Endothelial cell of umbilical vein (primary cell): Measurements from ENCODE around the gene BCOR. TPM values are rescaled to one million over a fixed set of nuclear protein-coding genes. Genes with fewer than 3 reads are reported as not detected.

Source experiments
- BruUV-seq: library from RNA; stranded (reverse); fragments of 400-500 nt; replicated peaks from 2 replicates; lab custom pipeline; 2021; lab: Mats Ljungman, UMichigan
- CTCF ChIA-PET: fragments of 300-600, 350-600 bp; sonication (Branson Sonifier 250); formaldehyde crosslinking; loops from one replicate; lab custom pipeline; 2021; ENCODE audit warnings: antibody characterized with exemption, inconsistent platforms; lab: Charles Lee
- POLR2A ChIA-PET: fragments of 300-600, 350-600 bp; sonication (Branson Sonifier 250); formaldehyde crosslinking; loops from one replicate; lab custom pipeline; 2021; ENCODE audit warnings: antibody characterized with exemption, inconsistent platforms; lab: Charles Lee
- DNase-seq: peaks from one replicate; pipeline ENCODE4 v3.0.0-alpha.2; 2011; ENCODE audit warnings: low read depth, low spot score
- FAIRE-seq: peaks from 2 replicates; lab custom pipeline; 2011; peaks lifted over from hg19 to GRCh38; lab: Jason Lieb, UNC
- H2AFZ ChIP-seq: 2 replicates; pipeline ENCODE4 v1.6.0; 2012; ENCODE audit warnings: low read depth, low read length, control low read depth, inconsistent platforms
- H3K27ac ChIP-seq: 2 replicates; pipeline ENCODE4 v1.5.1; 2011; ENCODE audit warnings: low read depth, mild to moderate bottlenecking, control low read depth, low read length, moderate library complexity; ENCODE audit not compliant: insufficient read depth
- H3K27me3 ChIP-seq, 2 experiments: 2 replicates each; pipeline versions ENCODE4 v1.6.0 to v1.6.1; 2011; ENCODE audit warnings: low read length in 2 of 2, mixed read lengths in 1 of 2; ENCODE audit not compliant: control insufficient read depth in 2 of 2, insufficient read depth in 2 of 2
- H3K36me3 ChIP-seq, 2 experiments: 2 replicates in 1 of 2; 3 replicates in 1 of 2; pipeline ENCODE4 v1.5.1; 2011; ENCODE audit warnings: low read length in 2 of 2, mild to moderate bottlenecking in 1 of 2, moderate library complexity in 1 of 2; ENCODE audit not compliant: control insufficient read depth in 2 of 2, insufficient read depth in 2 of 2; ENCODE audit errors: extremely low read depth in 1 of 2
- H3K4me1 ChIP-seq: 3 replicates; pipeline ENCODE4 v1.5.1; 2011; ENCODE audit warnings: mild to moderate bottlenecking, low read length; ENCODE audit not compliant: control insufficient read depth, insufficient read depth; ENCODE audit errors: extremely low read depth
- H3K4me2 ChIP-seq: 2 replicates; pipeline ENCODE4 v1.6.1; 2011; ENCODE audit warnings: low read length, control low read depth, mixed read lengths; ENCODE audit not compliant: insufficient read depth
- H3K4me3 ChIP-seq, 3 experiments: fragments of 200-600 bp in 1 of 3; sonication (generic), shearing (Covaris generic) in 1 of 3; replicated peaks in 1 of 3; 2 replicates each; pipeline ENCODE4 v1.5.1; 2011 to 2016; ENCODE audit warnings: control low read depth in 3 of 3, low read length in 3 of 3, mild to moderate bottlenecking in 2 of 3, inconsistent platforms in 1 of 3, low read depth in 1 of 3, moderate library complexity in 1 of 3; ENCODE audit not compliant: insufficient read depth in 1 of 3
- H3K79me2 ChIP-seq: 2 replicates; pipeline ENCODE4 v1.6.0; 2012; ENCODE audit warnings: low read length, inconsistent platforms; ENCODE audit not compliant: control insufficient read depth, insufficient read depth
- H3K9ac ChIP-seq: replicated peaks from 2 replicates; pipeline ENCODE3; 2011; ENCODE audit warnings: low read length, control low read depth; ENCODE audit not compliant: insufficient read depth; ENCODE audit errors: extremely low read depth
- H3K9me1 ChIP-seq: replicated peaks from 3 replicates; pipeline ENCODE4 v1.6.0; 2011; ENCODE audit warnings: mild to moderate bottlenecking, low read length; ENCODE audit not compliant: control insufficient read depth, insufficient read depth; ENCODE audit errors: extremely low read depth
- H3K9me3 ChIP-seq: replicated peaks from 2 replicates; pipeline ENCODE4 v1.5.1; 2012; ENCODE audit warnings: low read length, inconsistent platforms; ENCODE audit not compliant: control insufficient read depth, insufficient read depth
- H4K20me1 ChIP-seq: replicated peaks from 2 replicates; pipeline ENCODE3; 2011; ENCODE audit warnings: mild to moderate bottlenecking, low read length; ENCODE audit not compliant: control insufficient read depth, insufficient read depth; ENCODE audit errors: extremely low read depth
- EZH2 ChIP-seq: IDR thresholded peaks from 2 replicates; pipeline ENCODE4 v1.6.1; 2012; ENCODE audit warnings: borderline replicate concordance, low read depth, mild to moderate bottlenecking, moderate library complexity, low read length, inconsistent platforms; ENCODE audit not compliant: severe bottlenecking
- FOS ChIP-seq: IDR thresholded peaks from 2 replicates; pipeline ENCODE4 v1.6.1; 2011; ENCODE audit warnings: mild to moderate bottlenecking, low read length, moderate library complexity, borderline replicate concordance; ENCODE audit not compliant: insufficient read depth
- GATA2 ChIP-seq: IDR thresholded peaks from 2 replicates; pipeline ENCODE4 v1.7.0; 2011; ENCODE audit warnings: low read depth, mild to moderate bottlenecking, moderate library complexity, mixed read lengths, low read length; ENCODE audit not compliant: insufficient read length, insufficient read depth
- JUN ChIP-seq: IDR thresholded peaks from 2 replicates; pipeline ENCODE4 v1.6.1; 2011; ENCODE audit warnings: borderline replicate concordance, low read depth; ENCODE audit not compliant: insufficient read length, insufficient read depth
- MAX ChIP-seq: IDR thresholded peaks from 2 replicates; pipeline ENCODE4 v1.6.1; 2011; ENCODE audit not compliant: insufficient read depth, insufficient read length
- MYC ChIP-seq: IDR thresholded peaks from one replicate; pipeline ENCODE4 v1.6.1; 2011; ENCODE audit warnings: mild to moderate bottlenecking, low read depth, low read length
- POLR2A ChIP-seq: IDR thresholded peaks from 2 replicates; pipeline ENCODE4 v1.6.1; 2012; ENCODE audit warnings: low read depth, mild to moderate bottlenecking, control low read depth, low read length
- POLR2AphosphoS5 ChIP-seq: IDR thresholded peaks from 2 replicates; pipeline ENCODE4 v1.6.1; 2012; ENCODE audit warnings: low read depth, mild to moderate bottlenecking, control low read depth, low read length, moderate library complexity; ENCODE audit not compliant: insufficient read depth
- dilution Hi-C: fragments of 300-500 bp; cut with MboI; formaldehyde crosslinking; loops from one replicate; pipeline ENCODE4 v1.15.0; 2019; ENCODE audit warnings: low sequenced_read_pairs; ENCODE audit not compliant: extremely low pct_ligation_motif_present
- intact Hi-C: fragments of 100-400 bp; cut with micrococcal nuclease; formaldehyde crosslinking; loops from one replicate; pipeline ENCODE4 v1.10.0; 2022
- polyA plus RNA-seq, 4 experiments: library from polyadenylated mRNA; depleted of rRNA in 3 of 4; stranded (reverse) in 3 of 4; unstranded in 1 of 4; fragments of >200 nt; gene quantifications; 2 replicates each; pipeline versions ENCODE4 v1.2.1 to v1.2.3, GENCODE V29; 2011 to 2012; ENCODE audit warnings: missing spikeins in 1 of 4
- total RNA-seq: library from RNA; stranded (reverse); gene quantifications from 2 replicates; pipeline ENCODE4 v1.2.3, GENCODE V29; 2021
- TF ChIP-seq, protein P1 (sequence below), 2 donors: IDR thresholded peaks; 1 replicate in 1 of 2; 2 replicates in 1 of 2; pipeline ENCODE4 v1.5.1; 2011; ENCODE audit warnings: low read length in 2 of 2, mild to moderate bottlenecking in 2 of 2, moderate library complexity in 2 of 2, control low read depth in 1 of 2, inconsistent platforms in 1 of 2, low read depth in 1 of 2; ENCODE audit not compliant: insufficient read depth in 1 of 2; ENCODE audit errors: extremely low read depth in 1 of 2

Gene BCOR
- total and polyA plus RNA-seq, 2 donors (not counting 3 experiments of a cell fraction or from before 2014, with no cell fraction given) = 10.1 to 24.2 TPM

DNA sequence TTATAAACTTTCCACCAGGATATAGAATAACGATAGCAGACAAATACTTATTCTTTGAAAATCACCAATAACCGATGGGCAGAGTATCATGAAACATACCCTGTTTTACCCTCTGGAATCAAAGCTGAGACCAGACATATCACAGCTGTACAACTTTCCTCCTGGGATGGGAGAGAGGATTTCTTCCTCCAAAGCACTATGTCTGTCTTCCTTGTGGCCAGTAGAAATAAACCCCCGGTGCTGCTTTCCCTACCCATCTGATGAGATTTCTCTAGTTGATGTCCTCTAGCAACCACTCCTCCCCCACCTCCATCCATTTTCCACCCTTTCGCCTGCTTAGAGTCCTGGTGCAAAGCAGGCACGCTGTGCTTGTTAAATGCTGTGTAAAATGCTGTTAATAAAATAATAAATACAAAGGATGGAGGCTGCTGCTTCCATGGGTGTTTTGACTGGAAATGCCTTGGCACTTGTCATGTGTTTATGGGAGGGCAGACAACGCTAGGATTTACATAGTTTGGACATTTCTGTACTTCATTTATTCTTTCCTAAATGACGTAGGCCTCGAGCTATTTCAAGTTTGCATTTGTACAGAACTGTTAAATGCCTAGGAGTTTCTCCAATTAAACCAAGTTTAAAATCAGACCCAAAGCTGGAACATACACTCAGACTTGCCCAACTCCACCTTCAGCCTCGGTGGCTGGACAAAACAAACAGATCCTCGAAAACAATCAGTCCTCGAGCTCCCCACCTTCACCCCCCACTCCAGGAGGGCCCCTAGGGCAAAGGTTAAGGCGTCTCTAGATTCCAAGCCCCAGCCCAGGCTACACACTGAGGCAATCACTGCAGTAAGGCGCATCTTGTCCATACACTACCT lies 10.1 kb downstream of the BCOR start:
- Histone ChIP-seq H3K79me2 (peaks cover 62% of the 10 kb centered on the region), H3K9me3 (no peaks in the 10 kb centered on the region), H3K27ac (no peak overlapping the region), H2AFZ (no peak overlapping the region), H3K9ac (no peak overlapping the region), H3K27me3 (no peaks in the 10 kb centered on the region), H3K36me3 (no peaks in the 10 kb centered on the region), H4K20me1 (no peaks in the 10 kb centered on the region), H3K4me3 (no peak overlapping the region), H3K4me1 (peaks cover 14% of the 10 kb centered on the region), H3K9me1 (no peaks in the 10 kb centered on the region), H3K4me2 (no peak overlapping the region)
- ChIA-PET CTCF (no interaction called here), POLR2A (no interaction called here)
- no peak for DNase-seq
- intact Hi-C loops (no loop called here), dilution Hi-C loops (no loop called here)
- BruUV-seq = no TSS peak
- no peak for TF ChIP-seq FOS
- no peak for FAIRE-seq

GRCh38 chrX:40086569-40087335 lies 11.0 kb downstream of the BCOR start:
- Histone ChIP-seq H3K9me1 (no peaks in the 10 kb centered on the region), H4K20me1 (no peaks in the 10 kb centered on the region), H3K79me2 (peaks cover 59% of the 10 kb centered on the region), H3K9ac (no peak overlapping the region), H2AFZ (no peak overlapping the region), H3K4me2 (no peak overlapping the region), H3K9me3 (no peaks in the 10 kb centered on the region), H3K36me3 (no peaks in the 10 kb centered on the region), H3K27ac (no peak overlapping the region), H3K4me1 (peaks cover 14% of the 10 kb centered on the region), H3K4me3 (no peak overlapping the region), H3K27me3 (no peaks in the 10 kb centered on the region)
- TF ChIP-seq JUN = no peak
- no peak for TF ChIP-seq POLR2A
- TF ChIP-seq GATA2 = no peak
- no peak for TF ChIP-seq EZH2
- TF ChIP-seq MAX = no peak
- TF ChIP-seq FOS = no peak
- TF ChIP-seq POLR2AphosphoS5 = no peak
- TF ChIP-seq, protein P1, sequence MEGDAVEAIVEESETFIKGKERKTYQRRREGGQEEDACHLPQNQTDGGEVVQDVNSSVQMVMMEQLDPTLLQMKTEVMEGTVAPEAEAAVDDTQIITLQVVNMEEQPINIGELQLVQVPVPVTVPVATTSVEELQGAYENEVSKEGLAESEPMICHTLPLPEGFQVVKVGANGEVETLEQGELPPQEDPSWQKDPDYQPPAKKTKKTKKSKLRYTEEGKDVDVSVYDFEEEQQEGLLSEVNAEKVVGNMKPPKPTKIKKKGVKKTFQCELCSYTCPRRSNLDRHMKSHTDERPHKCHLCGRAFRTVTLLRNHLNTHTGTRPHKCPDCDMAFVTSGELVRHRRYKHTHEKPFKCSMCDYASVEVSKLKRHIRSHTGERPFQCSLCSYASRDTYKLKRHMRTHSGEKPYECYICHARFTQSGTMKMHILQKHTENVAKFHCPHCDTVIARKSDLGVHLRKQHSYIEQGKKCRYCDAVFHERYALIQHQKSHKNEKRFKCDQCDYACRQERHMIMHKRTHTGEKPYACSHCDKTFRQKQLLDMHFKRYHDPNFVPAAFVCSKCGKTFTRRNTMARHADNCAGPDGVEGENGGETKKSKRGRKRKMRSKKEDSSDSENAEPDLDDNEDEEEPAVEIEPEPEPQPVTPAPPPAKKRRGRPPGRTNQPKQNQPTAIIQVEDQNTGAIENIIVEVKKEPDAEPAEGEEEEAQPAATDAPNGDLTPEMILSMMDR (IDR thresholded peaks at IDR 0.05; ENCODE audit: extremely low read depth in 1 of 2, insufficient read depth in 1 of 2, low read depth in 1 of 2, low read length in 2 of 2) = no peak
- no peak for TF ChIP-seq MYC
- dilution Hi-C loops (no loop called here), intact Hi-C loops (no loop called here)
- BruUV-seq = no TSS peak
- ChIA-PET POLR2A (no interaction called here), CTCF (interaction anchor here (0.7 kb wide), 1 partner anchor 12 kb away, joined by 3 read pairs; no protein-coding TSS in a partner anchor)
- FAIRE-seq = peak; percentile 53
- no peak for DNase-seq
